ENCODE results near the gene RIPOR3.

Gene RIPOR3, protein sequence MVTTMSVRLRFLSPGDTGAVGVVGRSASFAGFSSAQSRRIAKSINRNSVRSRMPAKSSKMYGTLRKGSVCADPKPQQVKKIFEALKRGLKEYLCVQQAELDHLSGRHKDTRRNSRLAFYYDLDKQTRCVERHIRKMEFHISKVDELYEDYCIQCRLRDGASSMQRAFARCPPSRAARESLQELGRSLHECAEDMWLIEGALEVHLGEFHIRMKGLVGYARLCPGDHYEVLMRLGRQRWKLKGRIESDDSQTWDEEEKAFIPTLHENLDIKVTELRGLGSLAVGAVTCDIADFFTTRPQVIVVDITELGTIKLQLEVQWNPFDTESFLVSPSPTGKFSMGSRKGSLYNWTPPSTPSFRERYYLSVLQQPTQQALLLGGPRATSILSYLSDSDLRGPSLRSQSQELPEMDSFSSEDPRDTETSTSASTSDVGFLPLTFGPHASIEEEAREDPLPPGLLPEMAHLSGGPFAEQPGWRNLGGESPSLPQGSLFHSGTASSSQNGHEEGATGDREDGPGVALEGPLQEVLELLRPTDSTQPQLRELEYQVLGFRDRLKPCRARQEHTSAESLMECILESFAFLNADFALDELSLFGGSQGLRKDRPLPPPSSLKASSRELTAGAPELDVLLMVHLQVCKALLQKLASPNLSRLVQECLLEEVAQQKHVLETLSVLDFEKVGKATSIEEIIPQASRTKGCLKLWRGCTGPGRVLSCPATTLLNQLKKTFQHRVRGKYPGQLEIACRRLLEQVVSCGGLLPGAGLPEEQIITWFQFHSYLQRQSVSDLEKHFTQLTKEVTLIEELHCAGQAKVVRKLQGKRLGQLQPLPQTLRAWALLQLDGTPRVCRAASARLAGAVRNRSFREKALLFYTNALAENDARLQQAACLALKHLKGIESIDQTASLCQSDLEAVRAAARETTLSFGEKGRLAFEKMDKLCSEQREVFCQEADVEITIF

DNA sequence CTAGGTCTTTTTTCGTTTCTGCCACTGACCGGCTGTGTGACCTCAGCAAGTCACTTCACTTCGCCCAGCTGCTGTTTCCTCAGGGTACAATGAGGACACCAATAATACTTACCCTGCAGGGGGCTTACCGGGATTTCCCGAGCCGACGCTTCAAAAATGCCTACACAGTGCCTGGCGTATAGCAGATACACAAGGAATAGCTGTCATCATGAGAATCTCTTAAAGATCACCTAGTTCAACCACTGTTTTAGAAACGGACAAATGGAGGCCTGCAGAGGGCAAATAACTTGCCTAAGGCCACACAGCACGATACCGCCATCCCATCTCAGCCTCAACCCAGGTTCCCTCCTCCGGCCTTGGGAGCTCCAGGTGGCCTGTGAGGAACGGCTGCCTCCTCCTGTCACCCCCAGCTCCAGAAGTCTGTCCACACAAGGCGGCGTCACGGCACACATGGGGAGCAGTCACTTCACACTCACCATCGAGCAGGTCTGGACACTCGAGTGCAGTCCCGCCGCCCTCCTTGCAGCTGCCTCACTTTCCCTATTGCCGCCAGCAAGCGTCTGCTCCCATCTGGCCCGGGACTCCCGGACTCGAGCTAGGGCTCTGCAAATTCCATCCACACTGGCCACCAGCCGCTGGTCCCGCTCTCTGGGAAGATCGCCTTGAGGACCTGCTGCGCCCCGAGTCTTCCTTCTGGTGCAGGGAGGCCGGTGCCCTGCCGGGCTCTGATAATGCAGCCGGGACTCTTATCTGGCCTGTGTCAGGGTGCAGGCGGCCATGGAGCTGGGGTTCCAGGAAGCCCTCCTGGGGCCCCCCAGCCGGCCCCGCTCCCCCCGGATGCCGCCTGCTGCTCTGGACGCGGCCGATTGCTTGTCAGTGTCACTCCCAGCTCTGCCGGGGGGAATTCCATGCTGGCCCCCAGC lies at the start of gene RIPOR3:
Gene RIPOR3 (minus strand): TSS at position 893 of the 923 bp plus-strand sequence. CDS start 414 bp downstream, at position 479.
- DNase-seq, result peak in 6 of 42 donors; percentile 12 to 38 (median 24)
- intact Hi-C loops (cut with DNase I), result no loop called here

DNA sequence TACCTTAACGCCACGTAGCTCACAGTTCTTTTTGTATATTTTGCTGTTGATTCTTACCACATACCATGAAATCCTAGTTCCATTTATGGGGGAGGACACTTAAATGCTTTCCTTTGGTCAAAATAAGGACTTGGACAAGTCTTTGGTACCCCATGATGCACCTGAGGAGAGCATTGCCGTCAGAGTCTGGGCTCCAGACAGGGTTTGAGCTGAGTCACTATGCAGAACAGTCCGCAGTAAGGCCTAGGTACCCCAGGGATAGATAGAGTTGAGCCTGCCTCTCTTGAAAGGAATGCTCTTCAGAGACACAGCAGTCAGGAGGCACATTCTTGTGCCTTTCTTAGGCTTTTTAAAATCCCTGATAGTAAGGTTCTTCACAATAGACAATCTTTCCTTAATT lies 46.0 kb upstream of the RIPOR3 start:
- no peak for DNase-seq
- intact Hi-C loops (cut with DNase I), result no loop called here

DNA sequence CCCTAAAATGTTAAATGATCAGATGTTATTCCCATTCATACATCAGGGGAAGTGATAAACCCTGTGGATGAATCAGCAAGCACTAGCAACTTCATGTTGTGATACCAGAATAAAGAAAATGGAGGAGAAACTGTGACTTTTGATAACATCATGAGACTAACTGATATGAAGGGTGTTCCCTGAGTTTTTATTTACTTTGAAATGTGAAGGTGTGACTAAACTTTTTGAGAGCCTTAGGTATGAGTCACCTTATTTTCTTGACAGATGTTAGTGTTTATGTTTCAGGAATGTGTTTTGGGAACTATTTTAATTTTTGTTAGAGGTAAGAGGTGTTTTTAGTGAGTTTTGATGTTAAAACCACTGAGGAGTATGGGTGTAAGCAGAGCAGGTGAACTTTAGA lies 44.5 kb upstream of the RIPOR3 start:
- intact Hi-C loops (cut with DNase I), result no loop called here
- no peak for DNase-seq

GRCh38 chr20:50734730-50735679 lies 43.7 kb upstream of the RIPOR3 start:
- intact Hi-C loops (cut with DNase I), result no loop called here
- DNase-seq, result peak in 2 of 42 donors; percentile 6 to 9

DNA sequence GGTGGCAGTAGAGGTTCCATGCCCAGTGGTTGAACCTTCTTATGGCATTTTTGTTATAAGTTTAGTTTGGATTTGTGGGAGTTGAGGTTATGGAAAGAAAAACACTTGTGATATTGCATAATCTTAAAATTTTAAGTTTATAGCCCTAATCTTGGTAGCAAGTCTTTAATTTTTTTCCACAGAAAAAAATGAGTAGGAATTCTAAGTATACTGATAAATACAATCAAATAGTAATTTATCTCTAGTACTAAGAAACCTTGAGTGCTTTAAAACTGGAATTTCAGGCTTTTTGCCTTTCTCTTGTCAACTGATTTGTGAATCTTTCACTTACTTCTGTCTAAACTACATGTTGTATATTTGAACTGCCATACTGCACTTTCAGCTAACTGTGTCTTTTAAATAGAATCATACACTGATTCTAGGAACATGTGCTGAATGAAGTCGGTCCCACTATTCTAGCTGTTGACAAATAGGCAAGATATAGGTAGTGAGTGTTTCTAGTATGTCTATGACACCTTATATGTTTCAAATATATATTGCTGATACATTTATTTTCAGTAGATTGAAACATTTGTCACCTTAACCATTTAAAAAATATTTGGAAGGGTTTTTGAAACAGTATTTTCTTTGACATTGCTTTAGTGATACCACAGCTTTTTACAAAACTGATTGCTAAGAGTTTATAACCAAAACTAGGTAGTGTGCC lies 42.5 kb upstream of the RIPOR3 start:
- peak in 1 of 42 donors; percentile 9 for DNase-seq
- intact Hi-C loops (cut with DNase I), result no loop called here

DNA sequence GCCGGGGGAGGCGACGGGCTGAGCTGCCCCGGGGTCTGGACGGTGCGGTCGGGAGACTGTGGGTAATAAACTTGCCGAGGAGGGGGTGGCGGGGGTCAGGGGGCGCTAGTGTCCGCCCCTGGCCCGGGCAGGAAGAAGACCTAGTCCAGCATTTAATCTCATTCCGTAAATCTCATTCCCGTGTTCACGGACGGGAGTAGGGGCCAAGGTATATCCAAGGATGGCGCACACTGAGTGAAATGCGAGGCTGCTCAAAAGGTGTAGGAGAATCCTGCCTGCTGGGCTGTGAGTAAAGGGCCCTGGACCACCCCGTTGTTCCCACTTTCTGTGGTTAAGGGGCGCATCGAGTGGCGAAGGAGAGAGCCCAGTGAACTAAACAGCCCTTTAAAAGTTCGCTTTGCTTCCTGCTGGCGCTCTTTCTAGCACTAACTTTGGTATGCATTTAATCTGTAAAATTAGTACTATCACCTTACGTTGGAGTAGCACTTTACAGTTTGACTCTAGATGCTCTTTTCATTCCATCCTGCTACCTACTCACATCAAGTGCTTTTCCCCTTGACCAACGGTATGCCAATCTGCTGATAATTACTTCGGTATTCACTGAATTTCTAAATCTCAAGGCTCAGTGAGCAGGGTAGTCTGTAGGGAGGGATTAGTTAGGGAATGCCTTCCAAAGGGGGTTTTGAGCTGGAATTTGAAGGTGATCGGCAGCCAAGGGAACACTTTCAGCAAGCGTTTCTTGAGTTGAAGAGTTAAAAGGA lies 40.8 kb upstream of the RIPOR3 start:
- intact Hi-C loops (cut with DNase I), result no loop called here
- peak in 3 of 42 donors; percentile 8 to 35 (median 25) for DNase-seq

- intact Hi-C loops (cut with DNase I), result no loop called here
- peak; percentile 90 to 98 (median 97) for DNase-seq
Measured at GRCh38 chr20:50731055-50731929, 40.0 kb upstream of the RIPOR3 start, which contains the start of gene PARD6B. TSS of gene PARD6B (plus strand) at chr20:50731580. CDS start at chr20:50731787, 207 bp downstream.

- intact Hi-C loops (cut with DNase I), result no loop called here
- peak in 1 of 42 donors; percentile 13 for DNase-seq
Measured at GRCh38 chr20:50730765-50731054, 39.4 kb upstream of the RIPOR3 start.

- intact Hi-C loops (cut with DNase I), result no loop called here
- DNase-seq, result peak in 9 of 42 donors; percentile 2 to 43 (median 16)
Measured at GRCh38 chr20:50729901-50730764, 38.8 kb upstream of the RIPOR3 start.

DNA sequence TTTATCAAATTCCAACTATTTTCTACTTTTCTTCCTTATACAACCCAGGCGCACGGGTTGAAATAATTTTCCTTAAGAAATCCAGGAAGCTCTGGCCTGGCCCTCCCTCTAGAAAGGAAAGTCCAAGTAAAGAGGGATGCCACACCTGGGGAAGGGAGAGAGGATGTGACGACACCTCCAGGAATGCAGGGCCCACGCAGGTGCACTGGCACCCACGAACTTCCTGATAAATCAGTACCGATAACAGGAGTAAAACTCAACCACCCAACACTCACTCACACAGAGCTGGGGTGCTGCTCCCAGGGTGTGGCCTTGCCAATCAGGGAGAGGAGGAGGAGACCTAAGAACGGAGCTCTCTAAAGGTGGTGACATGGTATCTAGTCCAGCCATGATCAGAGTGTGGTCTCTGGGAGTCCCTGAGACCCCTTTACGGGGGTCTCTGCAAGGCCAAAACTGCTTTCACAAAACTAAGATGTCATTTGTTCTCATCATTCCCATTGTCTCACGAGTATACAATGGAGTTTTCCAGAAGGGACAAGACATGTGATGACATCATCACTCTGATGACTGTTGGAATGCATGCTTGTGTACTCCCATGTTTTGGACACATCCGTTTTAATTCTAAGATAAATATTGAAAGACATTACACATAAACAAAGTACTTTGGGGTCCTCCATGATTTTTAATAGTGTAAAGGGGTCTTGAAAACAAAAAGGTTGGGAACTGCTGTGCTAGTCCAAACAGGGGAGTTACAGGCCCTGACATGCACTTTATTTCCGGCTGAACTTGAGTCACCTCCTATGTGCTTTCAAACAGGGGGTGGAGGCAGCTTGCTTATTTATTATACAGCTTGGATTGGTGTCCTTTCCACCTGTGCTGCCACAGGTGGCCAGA lies 37.9 kb upstream of the RIPOR3 start:
- intact Hi-C loops (cut with DNase I), result no loop called here
- peak in 15 of 42 donors; percentile 8 to 54 (median 19) for DNase-seq

- DNase-seq, result peak in 2 of 42 donors; percentile 1 to 3
- intact Hi-C loops (cut with DNase I), result no loop called here
Measured at GRCh38 chr20:50728486-50728980, 37.2 kb upstream of the RIPOR3 start.

- intact Hi-C loops (cut with DNase I), result no loop called here
- DNase-seq, result peak in 4 of 42 donors; percentile 4 to 16 (median 12)
Measured at GRCh38 chr20:50727792-50728485, 36.6 kb upstream of the RIPOR3 start.
